HG02763 (cell line): ENCODE results near the gene CMSS1.
"Not testable (repeated sequence)": the region's sequence is repeated elsewhere in the genome, so short reads cannot be mapped to it uniquely, and the experiment has no call there.

Experiments used
- ATAC-seq: cut with Tn5 transposase; IDR thresholded peaks from one replicate; pipeline ENCODE4 v1.9.1; 2021; ENCODE audit warnings: mild to moderate bottlenecking, moderate library complexity; ENCODE audit not compliant: unreplicated experiment

Gene CMSS1

DNA sequence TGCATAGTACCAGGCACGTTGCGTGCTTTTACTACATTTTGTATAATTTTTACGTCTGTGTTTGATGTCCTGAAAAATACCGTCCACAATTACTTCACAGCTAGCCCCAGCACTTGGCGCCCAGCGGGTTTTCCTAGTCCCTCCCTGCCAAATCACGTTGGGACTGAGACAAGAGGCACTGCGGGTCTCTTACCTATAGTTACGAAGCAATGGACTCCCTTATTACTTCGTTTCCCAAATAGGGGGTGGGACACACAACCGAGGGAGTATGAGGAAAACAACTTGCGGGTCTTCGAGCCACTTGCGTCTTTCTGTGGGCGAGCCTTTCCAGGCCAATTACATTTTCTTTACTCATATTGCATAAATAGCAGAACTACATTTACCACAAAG, 620 bp upstream of the CMSS1 start:
- no peak for ATAC-seq

DNA sequence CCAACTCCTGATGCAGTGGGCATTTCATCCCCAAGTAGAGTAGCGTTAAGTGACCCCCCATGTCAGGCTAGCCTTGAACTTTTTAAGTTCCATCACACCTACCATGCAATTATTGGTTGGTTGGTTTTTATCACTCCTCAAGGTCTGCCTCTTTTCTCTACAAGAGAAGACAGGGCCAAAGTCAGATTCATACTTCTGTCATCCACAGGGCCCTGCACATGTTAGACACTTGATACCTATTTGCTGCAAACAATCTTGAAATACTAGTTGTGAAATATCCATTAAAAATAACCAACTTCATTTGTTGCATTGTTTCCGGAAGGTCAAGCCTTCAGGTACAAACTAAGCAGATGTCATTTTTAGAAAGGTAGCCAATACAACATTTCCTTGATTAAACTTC, 1.2 kb downstream of the CMSS1 start:
- ATAC-seq, result no peak

DNA sequence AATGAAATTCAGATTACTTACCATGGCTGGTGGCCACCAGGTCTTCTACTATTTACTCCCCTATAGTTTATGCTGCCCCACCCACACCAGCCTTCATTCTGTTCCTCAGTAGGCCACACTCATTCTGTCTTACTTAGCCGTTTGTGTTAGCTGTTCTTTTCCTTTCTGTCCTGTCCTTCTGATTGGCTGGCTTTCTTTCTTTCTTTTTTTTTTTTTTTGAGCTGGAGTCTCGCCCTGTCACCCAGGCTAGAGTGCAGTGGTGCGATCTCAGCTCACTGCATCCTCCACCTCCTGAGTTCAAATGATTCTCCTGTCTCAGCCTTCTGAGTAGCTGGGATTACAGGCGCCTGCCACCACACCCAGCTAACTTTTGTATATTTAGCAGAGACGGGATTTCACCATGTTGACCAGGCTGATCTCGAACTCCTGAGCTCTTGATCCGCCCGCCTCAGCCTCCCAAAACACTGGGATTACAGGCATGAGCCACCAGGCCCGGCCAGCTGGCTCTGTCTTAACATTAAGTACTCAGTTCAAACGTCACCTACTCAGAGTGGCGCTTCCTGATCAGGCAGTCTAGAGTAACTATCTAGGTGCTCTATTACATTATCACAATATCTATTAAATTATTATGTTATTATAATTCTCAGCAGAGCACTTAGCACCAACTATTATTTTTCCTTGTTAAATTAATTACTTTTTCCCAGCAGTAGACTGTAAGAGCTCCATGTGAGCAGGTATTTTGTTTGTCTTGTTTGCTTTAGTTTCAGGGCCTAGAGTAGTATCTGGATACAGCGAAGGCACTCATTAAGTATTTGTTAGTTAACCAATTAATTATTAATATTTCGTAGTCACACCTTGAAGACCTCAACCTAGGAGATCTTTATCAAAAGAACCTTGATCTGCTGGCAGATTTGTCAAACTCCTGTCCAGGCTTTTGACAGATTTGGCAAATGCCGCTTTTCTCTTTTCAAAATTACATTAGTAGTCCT, 6.4 kb downstream of the CMSS1 start:
- ATAC-seq, result no peak

DNA sequence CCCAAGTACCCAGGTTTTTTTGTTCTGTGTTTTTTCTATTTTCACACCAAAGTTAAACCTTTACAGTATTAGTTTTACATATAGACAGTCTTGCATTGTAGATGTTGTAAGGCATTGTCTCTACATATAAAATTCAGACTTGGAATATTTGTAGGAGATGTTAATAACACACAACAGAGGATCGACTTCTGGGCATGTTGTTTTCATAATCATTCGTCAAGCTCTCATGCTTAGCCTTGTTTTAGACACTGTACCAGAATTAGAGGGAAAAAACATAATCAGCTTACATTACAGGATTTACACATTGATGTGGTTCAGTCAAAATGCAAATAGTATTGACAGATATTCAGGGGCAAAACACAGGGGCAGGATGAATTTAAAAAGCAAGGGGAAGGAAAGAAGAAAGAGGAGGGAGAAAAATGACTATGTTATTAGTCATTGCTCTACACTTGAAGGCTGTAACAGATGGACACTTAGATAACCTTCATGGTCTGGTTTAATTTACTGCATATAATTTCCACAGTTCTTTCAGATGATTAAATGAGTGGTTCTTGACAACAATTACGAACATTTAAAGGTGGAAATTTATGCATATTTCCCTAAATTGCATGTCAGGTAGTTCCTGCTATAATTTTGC, 7.5 kb downstream of the CMSS1 start:
- no peak for ATAC-seq

DNA sequence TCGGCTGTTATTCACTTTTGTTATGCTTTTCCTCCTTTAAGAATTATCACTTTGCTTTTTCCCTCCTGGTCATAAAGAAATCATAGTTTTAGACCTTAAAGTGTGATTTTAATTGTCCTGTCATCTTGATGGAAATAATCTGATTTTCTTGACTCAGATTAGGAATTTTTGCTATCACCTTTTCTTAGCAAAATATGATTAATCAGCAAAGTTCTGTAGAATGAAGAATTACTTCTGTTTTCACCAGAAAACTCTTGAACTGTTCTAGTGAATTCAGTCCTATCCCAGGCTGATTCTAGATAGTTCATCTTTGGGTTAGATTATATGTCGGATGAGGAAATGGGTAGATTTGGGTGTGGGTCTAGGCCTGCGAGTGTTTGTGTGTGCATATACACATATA, 12.2 kb downstream of the CMSS1 start:
- ATAC-seq, result no peak

DNA sequence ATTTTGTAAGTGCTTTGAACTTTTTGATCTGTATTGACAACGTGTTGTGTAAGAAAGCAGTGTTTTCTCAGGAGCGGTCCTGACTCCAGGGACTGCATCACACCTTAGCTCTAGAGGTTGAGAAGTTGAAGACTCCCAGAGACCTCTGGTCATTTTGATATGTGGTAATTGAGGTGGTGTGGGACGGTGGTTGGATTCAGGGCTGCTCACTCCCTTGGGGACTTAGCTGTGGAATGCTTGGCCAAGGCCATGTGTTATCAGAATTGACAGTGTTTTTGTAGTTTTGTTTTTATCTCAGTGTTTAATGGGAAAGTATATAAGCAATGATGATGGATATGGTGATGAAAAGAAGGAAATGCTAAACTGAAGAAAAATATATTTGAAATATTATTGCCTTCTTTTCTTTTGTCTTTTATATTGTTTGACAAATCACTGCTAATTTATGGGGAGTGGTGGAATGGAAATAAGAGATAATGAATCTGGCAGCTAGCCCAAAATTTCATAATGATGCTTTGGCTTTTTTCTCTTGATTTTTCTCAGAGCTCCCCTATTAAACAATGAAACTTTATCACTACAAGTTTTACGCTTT, 16.0 kb downstream of the CMSS1 start:
- no peak for ATAC-seq

- ATAC-seq, result no peak
These were observed 16.7 kb downstream of the CMSS1 start for GRCh38 chr3:99834211-99834957.

- no peak for ATAC-seq
These were observed 19.0 kb downstream of the CMSS1 start for GRCh38 chr3:99836681-99837080.

DNA sequence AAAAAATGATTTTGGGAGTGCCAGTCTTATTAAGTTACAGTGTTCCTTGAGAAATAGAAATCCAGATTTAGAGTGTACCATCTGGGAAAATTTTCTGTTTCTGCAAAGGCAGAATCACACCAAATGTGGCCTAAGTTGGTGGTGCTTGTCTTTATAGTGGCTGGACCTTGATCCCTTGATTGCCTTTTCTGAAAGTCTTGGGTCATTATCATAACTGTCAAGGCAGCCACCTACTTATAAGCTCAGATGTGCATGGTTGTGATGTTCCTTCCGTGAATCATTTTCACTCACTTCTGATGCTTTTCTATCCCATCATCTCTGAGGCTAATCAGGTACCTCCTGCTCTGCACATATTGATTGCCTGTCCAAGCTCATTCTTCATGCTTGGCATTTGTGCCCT, 20.1 kb downstream of the CMSS1 start:
- ATAC-seq, result no peak

DNA sequence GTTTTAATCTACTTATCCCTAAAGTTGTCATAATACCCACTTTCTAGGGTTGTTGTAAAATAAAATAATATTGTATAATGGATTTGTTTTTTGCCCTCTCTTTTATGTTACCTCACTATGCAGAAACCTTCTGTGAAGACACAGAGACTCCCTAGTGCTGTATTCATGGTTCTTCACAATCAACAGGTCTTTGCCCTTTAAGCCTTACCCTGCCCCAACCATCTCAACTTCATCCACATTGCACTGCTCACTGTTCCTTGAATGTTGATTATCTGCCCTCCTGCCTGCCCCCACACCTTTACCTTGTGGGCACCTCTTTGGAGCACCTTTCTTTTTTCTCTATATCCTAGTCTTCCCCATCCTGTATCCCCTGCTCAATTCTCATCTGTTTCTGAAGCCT, 21.1 kb downstream of the CMSS1 start:
- ATAC-seq, result no peak

GRCh38 chr3:99839613-99840012, 22.0 kb downstream of the CMSS1 start:
- ATAC-seq, result no peak

DNA sequence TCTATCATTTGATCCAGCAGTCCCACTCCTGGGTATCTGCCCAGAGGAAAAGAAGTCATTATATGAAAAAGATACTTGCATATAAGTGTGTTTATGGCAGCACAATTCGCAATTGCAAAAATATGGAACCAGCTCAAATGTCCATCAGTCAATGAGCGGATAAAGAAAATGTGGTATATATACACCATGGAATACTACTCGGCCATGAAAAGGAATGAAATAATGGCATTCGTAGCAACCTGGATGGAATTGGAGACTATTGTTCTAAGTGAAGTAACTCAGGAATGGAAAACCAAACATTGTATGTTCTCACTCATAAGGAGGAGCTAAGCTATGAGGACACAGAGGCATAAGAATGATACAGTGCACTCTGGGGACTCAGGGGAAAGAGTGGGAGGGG, 24.3 kb downstream of the CMSS1 start:
- not testable (repeated sequence) for ATAC-seq

- ATAC-seq, result no peak
These were observed 25.3 kb downstream of the CMSS1 start for GRCh38 chr3:99842826-99843589.

GRCh38 chr3:99843590-99844258, 26.1 kb downstream of the CMSS1 start:
- no peak for ATAC-seq

- no peak for ATAC-seq
These were observed 27.7 kb downstream of the CMSS1 start for GRCh38 chr3:99845331-99845730.

DNA sequence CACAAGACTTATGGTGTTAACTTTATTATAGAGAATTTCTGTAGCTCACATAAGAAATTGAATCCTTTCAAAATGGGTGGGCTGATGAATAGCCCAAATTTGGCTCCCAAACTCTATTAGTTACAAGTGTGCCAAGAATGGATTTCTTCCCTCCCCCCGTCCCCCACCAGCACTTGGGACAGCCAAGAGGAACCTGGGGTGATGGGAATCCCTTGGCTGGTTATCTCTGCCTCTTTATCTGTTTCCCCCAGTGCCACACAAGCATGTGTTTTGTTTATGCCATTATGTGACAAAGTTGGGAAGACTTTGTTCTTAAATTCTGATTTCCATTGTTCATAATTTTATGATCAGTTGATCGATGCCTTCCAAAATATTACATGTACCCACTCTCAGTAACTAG, 28.3 kb downstream of the CMSS1 start:
- no peak for ATAC-seq

DNA sequence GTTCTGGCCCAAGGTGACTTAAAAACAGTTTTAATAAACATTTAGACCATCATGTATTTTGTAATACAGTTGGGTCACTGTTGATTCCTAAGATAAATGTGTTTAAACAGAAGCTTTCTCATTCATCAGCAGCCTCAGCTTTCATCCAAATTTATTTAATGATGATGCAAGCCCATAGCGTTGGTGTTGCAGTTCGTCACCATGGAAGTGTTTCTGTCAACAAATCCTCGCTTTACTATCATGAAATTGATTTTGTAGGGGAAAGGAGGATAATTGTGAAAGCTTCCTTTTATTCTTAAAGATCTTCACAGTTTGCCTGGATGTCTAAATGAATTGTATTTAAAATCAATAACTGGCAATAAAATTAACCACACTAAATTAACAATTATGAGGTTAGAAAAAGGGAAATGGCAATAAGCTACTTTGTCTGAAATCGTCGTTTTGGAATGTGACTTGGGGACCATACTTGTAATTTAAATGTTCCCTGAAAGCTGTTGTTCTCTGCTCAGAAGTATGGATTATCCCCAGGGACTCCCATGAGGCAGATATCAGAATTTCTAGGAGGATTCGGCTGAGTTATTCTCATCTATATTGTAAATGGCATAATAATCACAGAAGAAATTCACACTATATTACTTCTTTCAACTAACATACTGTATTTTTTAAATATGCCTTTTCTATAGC, 29.0 kb downstream of the CMSS1 start:
- ATAC-seq, result no peak

- no peak for ATAC-seq
These were observed 30.8 kb downstream of the CMSS1 start for GRCh38 chr3:99848433-99848832.

DNA sequence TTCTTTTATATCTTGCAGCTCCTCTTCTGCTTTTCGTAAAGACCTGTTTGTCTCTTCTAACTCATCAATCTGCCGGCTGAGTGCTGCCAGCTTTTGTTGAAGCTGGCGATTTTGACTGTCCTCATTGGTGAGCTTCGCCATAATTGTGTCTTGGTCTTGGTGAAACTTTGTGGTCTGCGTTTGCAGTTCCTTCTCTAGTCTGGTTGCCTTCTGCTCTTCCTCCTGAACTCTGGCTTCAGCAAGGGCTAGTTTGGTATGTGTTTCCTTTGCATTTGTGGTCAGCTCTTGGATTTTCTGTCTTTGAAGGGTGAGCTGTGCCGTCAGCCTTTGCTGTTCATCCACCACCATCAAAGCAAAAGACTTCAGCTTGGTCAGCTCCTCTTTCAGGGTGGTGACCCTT, 32.9 kb downstream of the CMSS1 start:
- ATAC-seq, result no peak
